Stimulated activated CD8-positive, alpha-beta memory T cell treated with anti-CD3 and anti-CD28 coated beads, Interleukin-15, amount 100 ng/mL, for 48 hours (primary cell): ENCODE data around the gene INTS1.
A peak's percentile ranks its signal among the peaks of the same experiment; 100 is the strongest.

Experiments used
- DNase-seq, 2 donors: peaks; one replicate each; pipeline ENCODE4 v3.0.0-alpha.2; 2020; ENCODE audit warnings: low read depth in 2 of 2

Gene INTS1

DNA sequence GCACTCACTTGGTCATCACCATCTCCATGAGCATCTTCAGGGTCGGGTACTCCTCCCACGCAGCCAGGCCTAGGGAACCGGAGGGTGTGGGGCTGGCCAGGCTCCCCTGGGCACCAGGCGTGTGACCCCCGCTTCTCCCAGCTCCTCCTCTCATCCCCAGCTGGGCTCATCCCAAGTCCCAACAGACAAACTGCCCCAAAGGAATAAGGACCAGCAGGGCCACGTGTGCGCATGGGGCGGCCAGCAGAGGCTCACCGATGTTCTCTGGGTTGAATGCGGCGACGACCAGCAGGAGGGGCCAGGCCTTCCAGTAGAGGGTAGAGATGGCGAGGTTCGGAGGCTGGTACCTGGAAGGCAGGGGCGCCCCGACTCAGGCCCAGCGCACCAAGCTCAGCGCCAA, 14.9 kb downstream of the INTS1 start:
- DNase-seq = no peak

DNA sequence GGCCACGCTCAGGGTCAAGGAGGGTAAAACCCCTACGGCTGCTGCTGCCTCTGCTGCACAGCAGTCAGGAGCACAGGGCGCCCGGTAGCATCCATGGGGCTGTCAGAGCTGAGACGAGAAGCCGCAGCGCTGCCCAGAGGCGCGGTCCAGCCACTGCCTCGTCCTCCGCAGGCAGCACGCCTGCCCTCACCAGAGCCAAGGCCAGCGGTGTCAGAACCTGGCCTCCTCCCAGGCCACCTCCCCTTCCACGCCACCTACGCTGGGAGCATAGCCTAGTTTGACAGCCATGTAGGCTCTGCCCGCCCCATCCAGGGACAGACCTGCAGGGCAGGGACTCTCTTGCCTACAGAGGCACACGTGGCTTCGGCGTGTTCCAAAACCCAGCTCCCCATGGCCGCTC, 16.2 kb downstream of the INTS1 start:
- DNase-seq = no peak

DNA sequence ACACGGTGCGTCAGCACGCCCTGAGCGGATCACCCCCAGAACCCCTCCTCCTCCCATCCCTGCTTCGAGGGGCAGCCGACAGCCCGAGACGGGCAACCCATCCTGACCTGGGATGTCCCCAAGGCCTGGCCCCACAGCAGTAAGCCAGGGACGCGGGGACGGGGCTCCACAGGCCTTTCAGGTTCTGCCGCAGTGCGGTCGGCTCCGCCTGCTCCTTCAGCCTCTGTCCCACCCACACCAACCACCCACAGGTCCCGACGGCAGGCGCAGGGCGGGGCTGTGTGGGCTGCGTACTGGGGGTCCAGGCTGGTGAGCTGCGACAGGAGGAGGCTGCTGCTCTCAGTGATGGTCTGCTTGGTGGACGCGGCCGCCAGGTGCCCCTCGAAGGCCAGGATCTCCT, 16.7 kb downstream of the INTS1 start:
- DNase-seq = no peak

DNA sequence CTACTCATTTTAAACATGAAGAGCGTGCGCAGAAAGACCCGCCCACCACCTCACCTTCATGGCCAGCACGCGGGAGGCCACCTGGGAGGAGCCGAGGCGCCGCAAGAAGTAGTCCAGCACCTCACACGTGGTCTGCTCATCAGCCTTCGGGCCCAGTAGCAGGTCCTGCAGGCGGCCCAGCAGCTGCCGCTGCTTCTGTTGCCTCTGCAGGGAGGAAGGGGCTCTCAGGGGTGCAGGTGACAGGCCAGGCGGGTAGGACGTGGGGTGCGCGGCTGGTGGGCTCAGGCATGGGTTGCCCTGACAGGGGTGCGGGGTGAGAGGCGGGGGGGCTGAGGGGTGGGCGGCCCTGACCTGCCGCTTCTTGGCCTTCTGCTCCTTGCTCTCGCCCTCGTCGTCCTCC, 17.6 kb downstream of the INTS1 start:
- DNase-seq = no peak

DNA sequence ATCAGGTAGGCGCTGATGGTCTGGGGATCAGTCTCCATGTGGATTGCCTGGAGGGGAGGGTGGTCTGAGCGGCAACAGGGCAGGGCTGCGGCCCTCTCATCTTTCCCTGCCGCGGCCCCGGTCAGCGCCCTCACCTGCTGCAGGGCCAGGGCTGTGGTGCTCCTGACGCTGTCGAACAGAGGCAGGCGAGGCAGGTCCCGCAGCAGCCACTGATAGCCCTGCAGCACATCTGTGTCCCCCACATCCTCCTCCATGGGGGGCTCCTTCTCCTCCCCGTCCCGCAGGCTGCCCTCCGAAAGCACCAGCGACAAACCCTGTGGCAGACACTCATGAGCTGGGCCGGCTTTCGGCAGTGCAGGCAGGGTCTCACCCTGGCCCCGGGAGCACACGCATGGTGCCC, 19.0 kb downstream of the INTS1 start:
- DNase-seq = no peak

DNA sequence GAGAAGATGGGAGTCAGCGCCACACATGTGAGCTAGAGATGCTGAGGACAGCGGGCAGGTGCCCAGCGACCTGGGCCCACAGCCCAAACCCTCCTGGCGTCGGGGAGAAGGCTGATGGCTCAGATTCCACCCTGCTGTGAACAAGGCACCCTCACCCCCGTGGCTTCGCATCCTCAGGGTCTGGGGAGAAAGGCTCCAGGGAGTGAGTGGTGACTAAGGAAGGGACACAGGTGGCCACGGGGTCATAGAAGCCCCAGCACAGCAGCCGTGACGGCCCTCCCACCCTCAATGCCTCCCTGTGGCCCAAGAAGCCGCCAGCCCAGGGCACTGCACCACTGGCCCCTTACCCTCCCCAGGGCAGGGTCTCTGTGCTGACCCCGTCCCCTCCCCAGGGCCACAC, 19.6 kb downstream of the INTS1 start:
- no peak for DNase-seq

DNA sequence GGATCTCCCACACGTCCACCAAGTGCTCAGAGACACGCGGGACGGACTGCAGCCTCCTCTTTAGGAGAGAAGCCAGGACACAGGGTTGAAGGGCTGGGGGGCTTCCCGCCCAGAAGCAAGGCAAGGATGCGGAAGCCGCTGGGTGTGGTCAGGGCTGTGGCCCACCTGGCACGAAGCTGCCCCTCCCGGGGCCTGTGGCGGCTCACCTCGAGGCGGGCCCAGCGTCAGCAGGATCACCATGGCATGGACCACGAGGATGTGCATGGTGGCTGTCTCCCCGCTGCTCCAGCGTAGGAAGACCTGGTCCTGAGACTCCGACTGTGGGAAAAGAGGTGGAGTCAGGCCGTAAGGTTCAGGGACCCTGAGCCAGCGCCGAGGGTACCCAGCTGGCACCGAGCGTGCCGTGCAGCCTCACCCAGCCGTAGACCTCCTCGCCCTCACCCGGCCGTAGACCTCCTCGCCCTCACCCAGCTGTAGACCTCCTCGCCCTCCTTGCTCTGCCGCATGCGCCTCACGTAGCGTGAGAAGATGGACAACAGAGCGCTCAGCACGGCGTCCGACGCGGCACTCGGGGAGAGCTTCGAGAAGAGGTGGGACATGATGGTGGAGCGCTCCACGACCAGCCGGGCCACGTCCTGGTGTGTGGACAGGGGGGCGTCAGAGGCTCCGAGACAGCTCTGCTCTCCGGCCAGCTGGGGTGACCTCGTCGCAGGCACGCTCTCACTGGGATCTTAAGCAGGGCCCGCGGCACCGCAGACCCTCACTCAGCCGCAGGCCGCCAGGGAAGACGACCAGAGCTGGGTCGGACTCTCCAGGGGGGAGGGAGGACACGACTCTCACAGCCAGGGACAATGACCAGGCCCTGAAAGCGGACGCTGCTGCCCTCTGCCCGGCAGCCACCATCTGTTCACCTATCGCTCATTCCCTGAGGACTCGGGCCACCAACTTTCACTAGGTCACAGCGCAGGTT, 20.4 kb downstream of the INTS1 start:
- no peak for DNase-seq

DNA sequence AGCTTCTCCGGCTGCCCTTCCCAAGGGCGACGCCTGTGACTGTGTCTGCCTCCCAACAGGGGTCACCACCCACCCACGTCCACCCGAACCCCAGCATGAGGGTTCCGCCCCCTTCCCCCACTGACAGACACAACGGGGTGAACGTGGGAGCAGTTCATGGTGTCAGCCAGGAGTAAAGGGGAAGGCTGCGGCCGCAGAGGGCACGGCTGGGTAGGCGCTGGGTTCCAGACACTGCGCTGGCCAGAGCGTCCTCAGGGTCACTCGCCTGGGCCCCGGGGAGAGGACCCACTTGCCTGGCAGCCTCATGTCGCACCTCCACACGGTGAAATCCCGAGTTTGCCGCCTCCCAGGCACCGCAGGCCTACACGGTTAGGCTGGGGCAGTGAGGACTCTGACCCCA, 21.1 kb downstream of the INTS1 start:
- no peak for DNase-seq

DNA sequence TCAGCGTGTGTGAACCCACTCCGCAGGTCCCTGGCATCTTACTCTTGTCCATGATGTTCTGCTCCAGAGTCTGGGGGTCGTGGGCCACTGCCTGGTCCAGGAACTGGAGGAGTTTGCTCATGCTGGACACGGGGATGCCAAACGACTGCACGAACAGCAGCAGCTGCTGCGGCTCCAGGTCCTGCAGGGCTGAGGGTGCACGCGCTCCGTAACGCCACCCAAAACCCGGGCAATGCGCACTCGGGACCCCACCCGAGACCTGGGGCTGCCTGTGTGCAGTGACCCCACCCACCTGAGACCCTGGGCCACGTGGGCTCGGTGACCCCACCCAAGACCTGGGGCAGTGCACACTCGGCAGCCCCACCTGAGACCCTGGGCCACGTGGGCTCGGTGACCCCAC, 22.9 kb downstream of the INTS1 start:
- no peak for DNase-seq

DNA sequence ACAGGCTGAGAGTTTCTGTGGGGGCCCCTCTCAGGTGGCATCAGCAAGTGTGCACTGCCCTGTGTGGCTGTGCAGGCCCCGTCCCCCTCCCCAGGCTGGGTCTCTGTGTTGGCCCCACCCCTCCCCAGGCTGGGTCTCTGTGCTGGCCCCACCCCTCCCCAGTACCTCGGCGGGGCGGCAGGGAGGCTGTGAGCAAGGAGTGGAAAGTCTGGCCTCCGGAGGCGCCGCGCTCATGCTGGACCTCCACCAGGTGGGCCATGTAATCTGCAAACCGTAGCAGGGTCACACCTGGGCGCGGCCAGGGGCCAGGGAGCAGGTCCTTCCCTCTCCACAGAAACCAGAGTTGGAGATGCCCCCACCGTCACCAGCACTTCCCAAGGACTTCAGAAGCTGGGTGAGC, 23.5 kb downstream of the INTS1 start:
- no peak for DNase-seq

DNA sequence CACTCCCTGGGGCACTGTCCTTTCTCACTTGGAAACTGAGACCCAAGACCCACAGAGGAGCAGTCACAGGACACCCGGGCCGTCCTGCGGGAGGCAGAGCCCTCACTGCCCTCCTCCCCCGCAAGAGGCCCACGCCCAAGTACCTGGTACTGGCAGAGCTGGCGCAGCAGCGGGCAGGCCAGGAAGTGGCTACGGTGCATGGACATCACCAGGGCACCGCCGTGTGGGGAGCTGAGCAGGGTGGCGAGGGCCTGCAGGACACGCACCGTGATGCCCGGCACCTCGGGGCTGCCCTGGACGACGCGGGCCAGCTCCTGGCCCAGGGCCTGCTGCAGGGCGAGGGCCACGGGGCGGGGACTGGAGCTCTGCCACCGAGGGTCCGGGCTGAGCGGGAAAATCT, 24.9 kb downstream of the INTS1 start:
- no peak for DNase-seq

DNA sequence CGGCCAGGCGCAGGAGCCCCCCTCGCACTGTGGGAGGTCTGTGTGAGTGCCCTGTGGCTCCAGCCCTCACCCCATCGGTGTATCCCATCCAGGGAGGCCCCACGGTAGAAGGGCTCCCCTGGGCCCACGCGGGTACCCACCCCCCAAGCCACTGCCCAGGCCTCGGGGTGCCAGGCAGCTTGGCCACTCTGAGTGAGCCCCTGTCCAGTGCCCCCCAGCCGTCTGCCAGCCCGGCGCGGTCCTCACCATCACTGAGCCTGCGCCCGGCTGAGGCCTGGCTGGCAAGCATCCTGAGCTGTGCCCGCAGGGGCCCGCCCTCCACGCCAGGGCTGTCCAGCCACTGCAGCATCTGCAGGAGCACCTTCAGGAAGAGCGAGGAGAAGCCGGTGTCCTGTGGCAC, 25.7 kb downstream of the INTS1 start:
- no peak for DNase-seq

DNA sequence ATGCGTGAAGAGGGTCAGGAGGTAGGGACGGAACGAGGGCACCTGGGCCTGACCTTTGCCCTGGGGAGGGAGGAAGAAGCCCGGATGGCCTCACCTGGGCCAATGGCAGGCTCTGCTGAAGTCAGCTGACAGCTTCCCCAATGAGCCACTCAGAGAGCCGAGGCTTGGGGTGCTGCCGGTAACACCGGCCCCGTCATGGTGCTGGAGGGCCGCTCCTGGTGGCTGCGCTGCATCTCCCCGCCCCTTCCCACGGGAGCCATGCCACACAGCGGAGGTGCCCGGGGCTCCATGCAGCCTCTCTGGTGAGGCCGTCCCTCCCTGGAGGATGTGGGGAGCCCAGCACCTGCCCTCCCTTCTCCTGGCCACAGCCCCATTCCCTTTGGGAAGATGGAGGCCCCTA, 27.3 kb downstream of the INTS1 start:
- DNase-seq = no peak

DNA sequence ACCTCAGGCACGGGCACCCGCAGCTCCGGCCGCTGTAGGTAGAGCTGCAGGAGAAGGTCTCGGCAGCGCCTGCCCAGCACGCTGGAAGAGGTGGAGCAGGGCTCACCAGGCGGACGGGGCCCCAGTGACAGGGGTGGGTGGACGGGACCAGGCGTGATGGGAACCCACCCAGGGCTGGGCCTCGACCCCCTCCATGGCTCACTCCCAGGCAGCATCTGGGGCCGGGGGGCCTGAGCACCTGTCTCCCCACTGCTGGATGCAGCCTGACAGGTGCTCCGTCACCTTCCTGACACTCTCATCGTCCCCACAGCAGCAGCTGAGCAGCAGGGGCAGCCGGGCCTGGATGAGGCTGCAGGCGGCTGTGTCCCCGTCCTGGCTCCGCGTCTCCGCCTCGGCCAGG, 28.2 kb downstream of the INTS1 start:
- DNase-seq = no peak

DNA sequence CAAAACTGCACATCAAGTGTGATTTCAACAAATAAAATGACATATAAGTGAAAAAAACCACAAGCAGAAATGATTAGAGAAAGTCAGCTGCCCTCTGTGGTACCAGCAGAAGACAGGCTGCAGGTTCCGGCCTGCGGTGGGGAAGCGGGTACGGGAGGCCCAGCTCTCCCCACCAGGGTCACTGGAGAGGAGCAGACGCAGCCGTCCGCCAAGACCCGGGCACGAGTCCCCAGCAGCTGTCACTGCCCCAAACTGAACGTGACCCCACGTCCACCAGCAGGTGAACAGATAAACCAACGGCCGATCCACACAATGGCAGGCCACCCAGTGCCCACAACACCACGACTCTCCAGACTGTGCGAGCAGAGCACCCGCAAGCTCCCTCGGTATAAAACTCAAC, 28.8 kb downstream of the INTS1 start:
- no peak for DNase-seq

DNA sequence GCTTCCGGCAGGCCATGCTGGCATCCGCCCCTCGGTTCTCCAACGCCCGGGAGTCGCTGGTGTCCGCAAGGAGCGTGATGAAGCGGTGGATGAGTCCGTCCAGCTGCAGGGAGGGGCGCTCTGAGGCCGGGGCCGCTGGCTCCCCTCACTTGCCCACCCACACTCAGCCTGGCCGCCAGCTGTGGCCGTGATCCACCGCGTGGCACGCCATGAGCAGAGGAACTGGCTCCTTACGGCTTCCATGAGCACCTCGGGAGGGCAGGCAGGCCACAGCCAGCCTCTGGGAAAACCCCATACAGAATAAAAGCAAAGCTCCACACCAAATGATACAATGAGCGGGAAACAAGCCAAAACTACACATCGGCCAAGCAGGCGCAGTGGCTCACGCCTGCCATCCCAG, 29.5 kb downstream of the INTS1 start:
- no peak for DNase-seq

DNA sequence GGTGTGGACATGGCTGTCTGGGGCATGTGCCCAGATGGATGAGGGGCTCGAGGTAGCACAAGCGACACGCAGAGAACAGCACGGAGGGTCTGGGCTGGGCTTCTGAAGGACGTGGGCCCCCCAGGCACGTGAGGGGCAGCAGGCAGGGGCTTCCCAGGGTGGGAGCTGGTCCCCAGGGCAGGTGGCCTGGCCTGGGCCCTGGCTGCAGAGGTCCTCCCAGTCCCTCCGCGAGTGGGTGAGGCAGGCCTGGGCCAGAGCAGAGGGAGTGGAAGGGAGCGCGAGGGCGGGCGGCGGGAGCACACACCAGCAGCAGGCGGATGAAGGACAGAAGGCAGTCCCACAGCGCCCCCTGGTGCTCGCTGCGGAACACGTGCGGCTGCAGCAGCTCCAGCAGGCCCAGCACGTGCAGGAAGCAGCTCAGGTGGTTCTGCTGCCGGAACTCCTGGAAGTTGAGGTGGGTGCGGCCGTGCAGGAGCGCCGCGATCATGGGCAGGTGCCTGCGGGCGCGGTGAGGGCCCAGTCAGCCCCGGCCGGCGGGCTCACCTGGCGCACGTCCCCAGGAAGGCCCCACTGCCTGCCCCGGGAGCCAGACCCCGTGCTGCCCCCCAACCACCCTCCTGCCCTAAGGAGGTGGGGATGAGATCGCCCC, 30.2 kb downstream of the INTS1 start:
- peak; percentile 72 to 74 for DNase-seq

DNA sequence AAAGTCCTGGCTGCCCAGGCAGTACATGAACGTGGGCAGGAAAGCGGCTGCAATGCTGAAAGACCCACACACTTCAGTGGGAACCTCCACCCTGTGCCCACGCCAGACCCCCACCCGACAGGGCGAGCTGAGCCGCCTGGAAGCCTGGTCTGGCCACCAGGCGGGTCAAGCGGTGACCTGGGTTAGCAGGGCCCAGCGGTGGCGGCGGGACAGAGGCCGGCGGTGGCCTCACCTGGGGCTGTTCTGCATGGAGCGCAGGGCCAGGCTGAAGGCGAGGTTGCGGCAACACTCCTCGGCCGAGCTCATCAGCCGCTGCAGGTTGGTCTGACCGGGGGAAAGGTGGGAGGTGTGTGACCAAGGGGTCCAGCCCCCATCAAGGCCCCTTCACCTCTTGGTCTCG, 33.3 kb downstream of the INTS1 start:
- DNase-seq = no peak

DNA sequence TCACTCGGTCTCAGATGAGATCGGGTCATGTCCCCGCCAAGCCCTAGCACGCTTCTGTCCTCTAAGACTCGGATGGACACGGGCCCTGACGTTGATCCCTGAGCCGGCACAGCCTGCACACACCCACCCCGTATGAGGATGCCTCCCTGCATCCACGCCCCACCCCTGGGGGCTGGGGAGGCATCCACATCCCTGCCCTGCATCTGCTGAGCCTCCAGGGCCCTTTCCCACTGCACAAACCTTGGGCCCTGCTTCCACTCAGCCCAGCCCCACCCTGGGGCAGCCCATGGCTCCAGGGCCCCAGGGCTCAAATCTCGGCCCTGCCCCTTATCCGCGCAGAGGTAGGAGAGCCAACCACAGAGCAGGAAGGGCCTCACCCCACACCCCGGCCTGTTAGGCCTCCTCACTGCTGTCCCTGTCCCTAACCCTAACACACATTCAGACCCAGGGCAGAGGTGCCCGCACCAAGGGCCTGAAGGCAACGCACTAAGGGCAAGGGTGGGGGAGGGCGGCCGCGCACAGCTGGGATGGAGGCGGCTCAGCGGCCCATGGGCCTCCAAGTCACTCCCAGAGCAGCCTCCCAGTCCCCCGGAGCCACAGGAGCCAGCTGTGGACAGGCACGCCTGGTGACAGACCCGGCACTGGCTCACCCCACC, 35.4 kb downstream of the INTS1 start:
- no peak for DNase-seq

DNA sequence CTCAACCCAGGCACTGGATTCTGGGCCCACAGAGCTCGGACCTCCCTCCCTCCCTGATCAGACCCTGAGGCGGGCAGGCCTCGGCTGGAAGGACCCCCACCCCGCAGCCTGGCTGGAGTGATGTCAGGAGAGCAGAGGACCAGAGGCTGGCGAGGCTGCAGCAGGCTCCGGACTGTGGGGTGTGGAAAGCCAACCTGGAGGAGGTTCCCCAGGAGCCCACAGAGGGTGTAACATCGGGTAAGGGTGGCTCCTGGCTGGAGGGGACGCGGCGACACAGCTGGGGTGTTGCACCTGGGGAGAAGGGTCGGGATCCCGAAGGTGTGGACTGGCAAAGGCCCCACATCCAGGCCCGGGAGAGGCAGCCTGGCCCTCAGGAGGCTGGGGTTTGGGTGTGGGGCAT, 36.0 kb downstream of the INTS1 start:
- no peak for DNase-seq

DNA sequence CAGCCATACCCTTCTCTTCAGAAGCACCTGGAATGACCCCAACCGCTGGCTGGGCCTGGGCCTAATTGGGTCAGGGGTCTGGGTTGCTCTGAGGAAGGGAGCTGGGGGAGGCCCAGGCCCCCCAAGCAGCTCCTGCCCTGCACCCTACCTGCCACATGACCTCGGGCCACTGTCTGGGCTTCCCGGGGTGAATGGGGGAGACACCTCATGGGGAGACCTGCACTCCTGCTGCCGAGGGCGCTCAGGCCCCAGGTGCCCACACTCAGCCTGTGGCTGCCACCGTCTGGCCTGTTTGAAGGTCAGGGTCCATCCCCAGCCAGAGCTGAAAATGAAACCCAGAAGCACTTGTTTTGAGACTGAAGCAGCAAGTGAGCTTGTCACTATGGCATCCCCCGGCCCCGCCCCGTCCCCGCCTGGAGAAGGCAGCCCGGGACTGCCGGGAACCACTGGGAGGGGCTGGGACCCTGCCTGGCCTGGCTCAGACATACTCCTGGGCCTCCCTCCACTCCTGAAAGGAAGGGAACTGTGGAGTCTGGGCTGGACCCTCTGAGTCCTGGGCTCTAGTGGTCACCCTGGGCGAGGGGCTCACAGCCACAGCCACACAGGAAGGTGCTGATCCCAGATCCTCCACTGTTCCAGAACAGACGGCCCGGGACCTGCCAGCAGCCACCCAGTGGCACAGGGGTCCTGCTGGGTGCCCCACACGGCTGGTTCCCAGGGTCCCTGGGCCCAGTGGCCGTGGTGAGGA, 37.5 kb downstream of the INTS1 start:
- DNase-seq = no peak

DNA sequence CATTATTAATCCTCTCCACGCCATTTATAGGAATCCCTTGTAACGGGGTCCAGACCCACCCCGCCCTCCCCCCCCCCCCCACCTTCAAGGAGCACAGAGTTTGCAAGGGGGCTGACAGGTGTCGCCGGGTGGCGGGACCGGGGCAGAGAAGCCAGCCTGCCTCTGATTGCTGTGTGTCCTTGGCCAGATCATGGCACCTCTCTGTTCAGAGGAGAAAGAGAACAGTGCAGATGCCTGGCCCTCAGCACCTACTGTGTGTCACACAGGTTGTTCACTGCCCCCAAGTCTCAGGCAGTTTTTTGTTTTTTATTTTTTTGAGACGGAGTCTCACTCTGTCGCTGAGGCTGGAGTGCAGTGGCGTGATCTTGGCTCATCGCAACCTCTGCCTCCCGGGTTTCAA, 39.5 kb downstream of the INTS1 start:
- DNase-seq = no peak
